Pericardium fibroblast (primary cell): ENCODE data around the gene SLC25A19. TPM values are rescaled to one million over a fixed set of nuclear protein-coding genes. Genes with fewer than 3 reads are reported as not detected.

Source experiments
- total RNA-seq: library from RNA; depleted of rRNA; stranded (reverse); fragments of >200 nt; gene quantifications from 2 replicates; pipeline ENCODE4 v1.2.3, GENCODE V29; 2015

Gene SLC25A19
- 5.0 and 6.4 TPM in 2 replicates for total RNA-seq

GRCh38 chr17:75289115-75289831 lies at the start of gene SLC25A19:
SLC25A19 (minus strand) TSS chr17:75289433; CDS start chr17:75286764, 2,669 bp downstream.

GRCh38 chr17:75270966-75271232 lies 18.3 kb downstream of the SLC25A19 start, which contains the start of gene MIF4GD:
MIF4GD (minus strand) TSS chr17:75271231; CDS start chr17:75270195, 1,036 bp downstream.

DNA sequence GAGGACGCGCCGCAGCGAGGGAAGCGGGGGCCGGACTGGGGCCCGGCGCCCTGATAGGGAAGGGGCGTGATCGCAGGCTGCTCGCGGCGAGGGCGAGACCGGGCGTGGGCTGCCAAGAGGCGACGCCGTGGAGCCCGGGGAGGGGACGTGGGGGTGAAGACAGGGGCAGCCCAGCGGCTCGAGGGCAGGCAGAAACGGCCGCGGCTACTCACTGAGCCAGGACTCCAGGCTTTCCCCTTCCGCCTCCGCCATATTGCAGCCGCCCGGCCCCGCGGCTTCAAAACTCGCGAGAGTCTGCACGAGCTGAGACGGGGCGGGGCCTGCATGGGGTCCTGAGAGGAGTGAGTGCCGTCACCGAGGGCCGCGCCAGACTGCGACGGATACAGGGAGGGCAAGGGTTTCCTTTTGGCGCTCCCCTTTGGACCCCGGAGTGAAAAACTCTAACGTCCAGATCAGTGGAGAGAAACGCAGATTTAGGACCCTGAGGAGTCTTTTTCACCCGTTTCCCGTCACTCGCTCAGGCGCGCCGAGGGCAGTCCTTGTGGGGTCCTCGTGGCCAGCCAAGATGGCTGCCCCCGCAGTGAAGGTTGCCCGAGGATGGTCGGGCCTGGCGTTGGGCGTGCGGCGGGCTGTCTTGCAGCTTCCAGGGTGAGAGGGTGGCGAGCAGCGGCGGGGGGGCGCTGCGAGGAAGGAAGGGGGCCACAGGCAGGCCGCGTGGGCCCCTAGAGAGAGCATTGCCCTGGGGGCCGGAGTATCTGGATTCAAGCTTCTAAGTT lies 27.7 kb downstream of the SLC25A19 start, which contains the start of the genes GGA3 and MRPS7:
TSS of gene GGA3 (minus strand) at position 271 of the 776 bp plus-strand sequence. CDS start at position 252, 19 bp downstream.
TSS of gene MRPS7 (plus strand) at position 544 of the 776 bp plus-strand sequence. CDS start at position 566, 22 bp downstream.

Other genes with a start within 250 kb of the SLC25A19 start
- gene ATP5PD, start 242.5 kb downstream of the SLC25A19 start, total RNA-seq, result 216 and 251 TPM in 2 replicates
- gene KCTD2, start 242.2 kb downstream of the SLC25A19 start, total RNA-seq, result 13.0 and 20.0 TPM in 2 replicates
- gene SLC16A5, start 201.5 kb downstream of the SLC25A19 start, total RNA-seq, result 5.0 and 6.0 TPM in 2 replicates
- 3.0 and 12.7 TPM in 2 replicates for gene ARMC7, start 179.5 kb downstream of the SLC25A19 start, total RNA-seq
- 90.9 and 108 TPM in 2 replicates for gene NT5C, start 157.7 kb downstream of the SLC25A19 start, total RNA-seq
- 75.4 and 105 TPM in 2 replicates for gene JPT1, start 134.9 kb downstream of the SLC25A19 start, total RNA-seq
- 73.5 and 82.2 TPM in 2 replicates for gene SUMO2, start 106.5 kb downstream of the SLC25A19 start, total RNA-seq
- gene NUP85, start 83.8 kb downstream of the SLC25A19 start, total RNA-seq, result 29.6 and 30.1 TPM in 2 replicates
- 12.8 and 15.6 TPM in 2 replicates for gene GGA3, start 27.8 kb downstream of the SLC25A19 start, total RNA-seq
- gene MRPS7, start 27.6 kb downstream of the SLC25A19 start, total RNA-seq, result 22.6 and 52.7 TPM in 2 replicates
- 6.9 and 7.8 TPM in 2 replicates for gene MIF4GD, start 18.2 kb downstream of the SLC25A19 start, total RNA-seq
- 44.3 and 71.6 TPM in 2 replicates for gene GRB2, start 116.2 kb upstream of the SLC25A19 start, total RNA-seq
- gene TMEM94, start 167.2 kb upstream of the SLC25A19 start, total RNA-seq, result 41.0 and 41.5 TPM in 2 replicates
- gene CASKIN2, start 226.1 kb upstream of the SLC25A19 start, total RNA-seq, result 7.7 and 7.8 TPM in 2 replicates
- gene TSEN54, start 227.1 kb upstream of the SLC25A19 start, total RNA-seq, result 21.1 and 28.2 TPM in 2 replicates
- gene LLGL2, start 236.3 kb upstream of the SLC25A19 start, total RNA-seq, result 0.09 and 1.5 TPM in 2 replicates